Glomerular endothelial cell (primary cell): Measurements from ENCODE around the gene SLIT1. TPM values are rescaled to one million over a fixed set of nuclear protein-coding genes. Genes with fewer than 3 reads are reported as not detected.
A peak's percentile ranks its signal among the peaks of the same experiment; 100 is the strongest.

Experiments used
- DNase-seq: peaks from one replicate; pipeline ENCODE4 v3.0.0-alpha.2; 2011; ENCODE audit warnings: low read depth, low spot score; ENCODE audit errors: extremely low read depth
- total RNA-seq: library from RNA; depleted of rRNA; stranded (reverse); fragments of >200 nt; gene quantifications from 2 replicates; pipeline ENCODE4 v1.2.3, GENCODE V29; 2015

SLIT1 gene
- total RNA-seq, 1 donor from 2014 or later = not detected

DNA sequence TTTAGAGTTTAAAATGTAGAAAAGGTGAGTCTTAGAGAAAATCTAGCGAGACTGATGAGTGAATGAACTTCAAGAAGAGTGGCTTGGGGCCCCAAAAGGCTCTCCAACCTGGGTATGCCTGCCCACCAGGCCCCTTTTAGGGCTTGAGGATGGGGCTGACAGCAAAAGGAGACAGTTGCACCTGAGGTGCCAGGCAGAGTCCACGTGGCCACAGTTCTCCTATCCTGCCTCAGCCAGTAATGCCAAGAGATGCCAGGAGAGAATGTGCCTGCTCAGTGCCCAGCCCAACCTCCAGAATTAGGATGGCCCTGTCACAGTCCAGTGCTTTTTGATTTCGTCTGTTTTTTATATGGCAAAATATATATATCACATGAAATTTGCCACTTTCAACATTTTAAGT is 156.5 kb downstream of the SLIT1 start:
- DNase-seq = no peak

DNA sequence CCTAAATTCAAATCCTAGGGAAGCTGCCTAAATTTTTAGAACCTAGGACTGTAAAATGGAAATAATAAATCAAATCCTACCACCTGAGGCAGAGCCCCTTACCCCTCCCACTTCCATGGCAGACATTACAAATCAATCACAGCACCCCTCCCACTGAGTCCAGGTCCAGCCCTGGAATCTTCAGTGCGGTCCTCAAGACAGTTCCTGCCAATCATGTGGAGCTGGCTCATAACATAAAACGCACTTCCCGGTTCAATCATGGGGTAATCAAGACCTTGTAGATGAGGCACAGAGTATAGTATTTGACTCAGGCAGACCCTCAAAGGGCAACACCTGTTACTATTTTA is 157.0 kb downstream of the SLIT1 start:
- DNase-seq = no peak

DNA sequence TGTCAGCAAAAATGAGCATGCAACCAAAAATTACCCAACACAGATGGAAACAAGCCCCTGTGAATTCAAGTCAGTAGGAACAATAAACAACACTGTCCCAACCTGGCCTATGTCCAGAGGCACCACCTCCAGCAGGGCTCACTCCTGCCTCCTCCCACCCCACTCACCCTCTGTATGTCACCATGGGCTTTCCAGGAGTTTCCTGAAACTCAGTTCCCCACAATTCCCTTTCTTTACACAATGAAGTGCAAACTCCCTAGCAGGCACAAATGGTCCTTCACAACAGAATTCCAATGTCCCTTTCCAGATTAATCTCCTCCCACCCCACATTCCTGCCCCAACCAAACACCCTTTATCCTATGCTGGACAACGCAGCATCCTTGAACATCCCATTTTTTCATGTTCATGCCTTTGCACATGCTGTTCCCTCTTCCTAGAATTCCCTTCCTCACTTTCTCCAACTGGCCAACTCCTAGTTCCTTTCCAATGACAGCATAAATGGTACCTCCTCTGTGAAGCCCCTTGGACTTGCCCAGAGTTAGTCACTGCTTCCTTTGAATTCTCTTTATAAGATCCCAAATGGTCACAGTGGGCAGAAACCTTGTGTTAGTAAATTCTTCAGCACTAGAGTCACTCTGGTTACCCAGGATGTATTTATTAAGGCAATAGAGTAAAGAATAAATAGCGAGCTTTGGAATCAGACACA is 157.5 kb downstream of the SLIT1 start:
- DNase-seq = no peak

DNA sequence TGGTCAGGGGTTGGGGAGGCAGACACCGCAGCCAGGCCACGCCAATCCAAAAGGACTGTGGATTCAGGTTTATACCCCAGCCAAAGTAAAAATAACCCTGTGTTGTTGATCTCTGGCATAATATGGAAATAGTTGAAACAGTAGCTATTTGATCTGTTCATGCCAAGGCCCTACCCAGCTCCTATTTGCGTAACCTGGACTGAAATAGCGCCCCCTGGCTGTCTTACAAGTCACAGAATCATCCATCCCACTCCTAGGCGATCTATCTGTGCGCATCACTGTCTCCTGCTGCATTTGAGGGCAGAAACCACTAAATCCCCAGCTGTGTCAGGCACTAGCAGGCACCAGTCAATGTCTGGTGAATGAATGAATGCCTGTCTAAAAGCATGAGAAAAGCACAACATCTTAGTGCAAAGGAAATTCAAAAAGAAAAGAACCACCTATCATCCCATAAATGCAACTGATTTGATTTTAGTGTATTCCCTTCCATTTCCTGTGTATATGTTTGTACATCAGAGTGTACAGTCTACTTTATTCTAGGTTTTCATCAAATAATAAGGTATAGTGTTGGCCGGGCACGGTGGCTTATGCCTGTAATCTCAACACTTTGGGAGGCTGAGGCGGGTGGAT is 160.0 kb downstream of the SLIT1 start:
- peak; percentile 20 for DNase-seq

DNA sequence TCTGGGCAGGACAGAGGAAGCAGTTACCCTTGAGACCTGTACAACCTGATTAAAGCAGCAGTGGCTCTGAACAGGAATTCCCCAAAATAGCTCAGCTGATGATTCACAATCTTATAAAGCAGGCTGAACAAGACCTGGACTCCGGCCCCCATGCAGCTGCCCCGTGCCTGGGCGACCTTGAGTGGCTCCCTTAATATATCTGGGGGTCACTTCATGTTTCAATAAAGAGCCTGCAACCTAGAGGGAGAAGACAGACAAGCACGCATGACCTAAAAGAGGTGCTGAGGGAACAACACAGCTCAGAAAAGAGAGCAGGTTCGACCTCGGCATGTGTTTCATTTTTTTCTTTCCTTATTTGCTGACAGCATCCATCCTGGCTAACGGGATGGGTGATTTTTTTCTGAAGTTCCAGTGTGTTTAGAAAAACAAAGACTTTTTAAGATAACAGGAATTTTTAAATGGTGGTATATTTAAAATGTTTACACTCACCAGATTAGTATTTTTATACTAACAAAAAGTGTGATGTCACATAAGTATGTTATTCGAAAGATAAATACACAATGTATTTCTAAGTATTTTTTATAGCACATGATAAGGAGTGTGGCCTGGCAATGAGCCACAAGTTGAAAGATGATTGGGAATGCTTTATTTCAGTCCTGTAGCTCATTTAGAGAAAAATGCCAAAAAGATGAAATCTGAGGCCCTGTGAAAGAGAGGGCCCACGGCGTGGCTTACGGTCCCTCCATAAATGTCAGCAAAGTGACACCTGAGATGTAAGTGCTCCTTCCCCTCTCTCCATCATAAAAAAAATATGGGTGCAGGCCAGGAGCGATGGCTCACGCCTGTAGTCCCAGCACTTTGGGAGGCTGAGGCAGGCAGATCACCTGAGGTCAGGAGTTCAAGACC is 161.3 kb downstream of the SLIT1 start:
- peak; percentile 10 for DNase-seq

DNA sequence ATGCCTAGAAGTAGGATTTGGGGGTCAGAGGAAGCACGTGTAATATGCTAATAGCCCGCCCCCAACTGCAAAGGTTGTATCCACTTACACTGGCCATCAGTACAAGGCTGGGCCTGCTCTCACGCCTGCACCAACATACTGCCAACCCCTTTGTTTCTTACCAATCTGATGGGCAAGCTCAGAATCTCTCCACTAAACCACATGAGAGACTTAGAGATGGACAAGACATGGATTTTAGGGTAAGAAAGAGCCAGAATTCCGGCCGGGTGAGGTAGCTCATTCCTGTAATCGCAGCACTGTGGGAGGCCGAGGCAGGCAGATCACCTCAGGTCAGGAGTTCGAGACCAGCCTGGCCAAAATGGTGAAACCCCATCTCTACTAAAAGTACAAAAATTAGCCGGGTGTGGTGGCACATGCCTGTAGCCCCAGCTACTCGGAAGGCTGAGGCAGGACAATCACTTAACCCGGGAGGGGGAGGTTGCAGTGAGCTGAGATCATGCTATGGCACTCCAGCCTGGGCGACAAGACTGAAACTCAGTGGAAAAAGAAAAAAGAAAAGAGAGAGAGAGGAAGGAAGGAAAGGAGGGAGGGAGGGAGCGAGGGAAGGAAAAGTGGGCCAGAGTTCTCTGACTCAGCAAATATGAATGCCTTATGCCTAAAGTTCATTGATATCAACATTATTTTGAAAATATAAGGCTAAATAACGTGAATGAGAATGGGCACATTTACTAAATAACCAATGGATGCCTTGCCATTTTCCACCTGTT is 162.2 kb downstream of the SLIT1 start:
- DNase-seq = no peak

DNA sequence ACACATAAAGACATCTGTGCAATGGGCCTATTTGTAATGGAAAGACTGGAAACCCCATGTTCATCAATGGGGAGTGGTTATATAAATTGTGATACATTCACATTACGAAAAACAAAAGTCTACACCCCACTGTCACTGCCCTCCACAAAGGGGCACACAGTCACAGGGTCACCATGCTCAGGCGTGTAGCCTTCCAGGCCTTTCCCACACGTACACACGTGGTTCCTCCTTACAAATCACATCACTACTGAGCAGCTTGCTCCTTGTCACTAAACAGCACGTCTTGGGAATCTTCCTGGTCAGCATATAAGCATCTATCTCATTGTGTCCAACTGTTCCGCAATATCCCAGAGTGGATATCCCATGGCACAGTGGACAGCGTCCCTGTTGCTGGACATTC is 163.1 kb downstream of the SLIT1 start:
- DNase-seq = no peak

DNA sequence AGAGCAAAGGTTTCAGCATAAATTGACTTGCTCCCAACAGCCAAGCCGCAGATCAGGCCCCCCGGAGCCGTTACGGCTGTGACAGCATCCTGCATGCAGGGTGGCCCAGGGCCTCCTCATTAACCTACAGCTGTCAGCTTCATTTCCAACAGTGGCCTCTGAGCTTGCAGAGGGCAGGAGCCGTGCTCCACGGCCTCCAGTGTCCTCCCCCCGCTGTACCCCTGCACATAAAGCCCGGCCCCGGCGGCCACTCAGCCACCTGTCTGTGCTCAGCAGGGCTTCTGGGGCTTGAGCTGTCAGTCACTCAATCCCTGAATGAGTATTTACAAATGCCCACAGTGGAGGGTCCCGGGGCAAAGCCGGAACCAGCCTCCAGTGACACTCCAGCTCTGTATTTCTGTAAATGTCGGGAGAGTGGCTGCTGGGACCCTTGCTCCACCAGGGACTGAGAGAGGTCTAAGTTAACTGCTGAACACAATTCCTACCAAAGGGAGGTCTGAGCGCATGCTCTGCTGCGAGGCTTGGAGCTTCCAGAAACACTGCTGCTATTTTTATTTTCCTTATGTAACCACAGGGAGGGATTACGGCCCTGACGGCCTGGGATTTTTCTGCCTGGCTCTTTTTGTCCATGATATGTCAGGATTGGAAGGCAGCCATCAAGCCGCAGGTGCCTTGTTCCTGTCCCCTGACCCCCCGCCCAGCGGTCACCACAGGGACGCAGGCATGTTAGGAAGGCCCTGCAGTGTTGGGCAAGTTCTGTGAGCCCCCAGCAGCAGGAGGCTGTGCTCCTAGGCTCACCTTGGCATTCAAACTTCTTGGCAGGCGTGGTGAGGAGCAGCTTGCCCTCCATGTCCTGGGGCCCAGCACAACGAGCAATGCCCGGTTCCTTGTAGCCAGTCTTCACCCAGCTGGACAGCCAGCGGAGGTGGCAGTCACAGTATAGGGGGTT is 165.0 kb downstream of the SLIT1 start:
- DNase-seq = no peak

DNA sequence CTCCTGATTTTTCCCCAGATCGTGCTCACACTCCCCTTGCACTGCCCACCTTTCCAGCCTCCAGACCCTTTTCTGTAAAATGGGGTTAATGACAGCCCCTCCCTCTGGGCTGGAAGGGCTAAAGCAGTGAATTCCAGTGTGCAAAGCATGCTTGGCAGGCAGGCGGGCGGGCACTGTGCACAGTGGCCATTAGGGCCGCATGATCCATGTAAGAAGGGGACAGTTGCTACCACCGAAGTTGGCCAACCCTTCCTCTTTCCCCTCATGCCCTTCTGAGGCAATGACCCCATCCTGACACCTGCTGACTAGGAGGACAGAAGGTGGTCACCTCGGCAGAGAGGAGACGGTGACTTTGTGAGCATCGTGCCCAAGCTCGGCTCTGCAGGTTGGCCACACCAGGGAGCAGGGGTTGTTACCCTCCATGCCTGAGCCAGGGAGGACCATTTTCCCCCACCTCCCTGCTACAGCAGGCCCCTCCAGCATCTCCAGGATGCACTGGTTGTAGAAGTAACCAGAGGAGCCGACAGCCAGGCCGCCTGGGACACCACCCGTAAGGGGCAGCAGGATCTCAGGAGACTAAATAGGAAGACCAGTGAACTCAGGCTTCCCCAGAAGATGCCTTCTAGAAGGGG is 166.4 kb downstream of the SLIT1 start:
- no peak for DNase-seq

DNA sequence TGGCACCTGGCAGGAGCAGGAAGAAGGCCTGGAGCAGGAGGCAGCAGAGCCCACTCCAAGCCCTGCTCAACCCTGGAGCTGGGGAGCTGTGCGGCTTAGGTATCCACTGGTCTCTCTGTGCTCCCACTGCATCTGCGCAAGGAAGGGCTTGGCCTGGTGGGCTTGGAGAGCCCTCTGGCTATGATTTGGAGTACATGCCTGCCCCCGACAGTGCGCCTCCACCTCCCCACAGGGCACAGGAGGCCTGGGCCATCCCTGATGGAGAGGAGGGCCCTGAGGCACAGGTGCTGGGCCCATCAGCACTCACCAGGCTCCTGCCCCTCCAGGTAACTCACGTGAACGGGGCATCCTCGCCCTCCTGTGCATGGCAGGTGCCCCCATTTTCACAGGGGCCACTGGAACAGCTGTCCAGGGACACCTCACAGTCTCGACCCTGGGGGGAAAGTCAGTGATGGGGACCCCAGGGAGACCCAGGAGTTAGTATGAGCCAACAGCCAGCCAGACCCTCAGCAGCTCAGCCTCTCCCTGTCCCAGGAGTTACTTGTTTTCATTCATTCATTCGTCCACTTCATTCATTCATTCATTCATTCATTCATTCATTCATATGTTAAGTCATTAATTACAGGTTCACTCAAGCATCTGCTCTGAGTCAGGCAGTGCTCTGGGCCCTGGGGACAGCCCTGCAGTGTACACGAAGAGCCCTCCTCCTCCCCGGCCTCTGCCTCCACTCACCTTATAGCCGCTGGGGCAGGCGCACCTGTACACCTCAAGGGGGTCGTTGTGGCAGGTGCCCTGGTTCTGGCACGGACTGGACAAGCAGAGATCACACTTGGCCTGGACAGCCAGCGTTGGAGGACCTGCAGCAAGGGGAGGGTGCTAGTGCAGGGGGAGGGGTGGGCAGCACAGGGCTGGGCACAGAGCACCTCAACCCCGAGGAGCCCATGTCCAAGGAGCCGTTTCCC is 167.2 kb downstream of the SLIT1 start:
- DNase-seq = no peak

DNA sequence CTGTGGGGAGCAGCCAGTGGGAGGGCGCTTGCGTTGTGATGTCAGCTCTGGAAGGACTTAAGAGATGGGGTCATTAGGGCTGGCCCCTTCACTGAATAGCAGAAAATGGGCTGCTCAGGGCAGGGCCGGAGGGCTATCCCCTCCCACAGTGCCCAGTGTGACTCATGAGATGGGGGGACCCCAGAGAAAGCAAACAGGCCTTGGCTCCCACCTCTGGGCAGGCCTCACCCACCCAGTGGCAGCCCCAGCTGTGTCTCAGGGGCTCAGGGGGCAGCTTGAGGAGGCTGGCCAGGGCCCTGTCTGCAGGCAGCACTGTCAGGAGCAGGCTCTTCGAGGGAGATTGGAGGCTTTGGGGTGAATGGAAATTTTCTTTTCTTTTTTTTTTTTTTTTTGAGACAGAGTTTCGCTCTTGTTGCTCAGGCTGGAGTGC is 168.3 kb downstream of the SLIT1 start:
- DNase-seq = no peak

DNA sequence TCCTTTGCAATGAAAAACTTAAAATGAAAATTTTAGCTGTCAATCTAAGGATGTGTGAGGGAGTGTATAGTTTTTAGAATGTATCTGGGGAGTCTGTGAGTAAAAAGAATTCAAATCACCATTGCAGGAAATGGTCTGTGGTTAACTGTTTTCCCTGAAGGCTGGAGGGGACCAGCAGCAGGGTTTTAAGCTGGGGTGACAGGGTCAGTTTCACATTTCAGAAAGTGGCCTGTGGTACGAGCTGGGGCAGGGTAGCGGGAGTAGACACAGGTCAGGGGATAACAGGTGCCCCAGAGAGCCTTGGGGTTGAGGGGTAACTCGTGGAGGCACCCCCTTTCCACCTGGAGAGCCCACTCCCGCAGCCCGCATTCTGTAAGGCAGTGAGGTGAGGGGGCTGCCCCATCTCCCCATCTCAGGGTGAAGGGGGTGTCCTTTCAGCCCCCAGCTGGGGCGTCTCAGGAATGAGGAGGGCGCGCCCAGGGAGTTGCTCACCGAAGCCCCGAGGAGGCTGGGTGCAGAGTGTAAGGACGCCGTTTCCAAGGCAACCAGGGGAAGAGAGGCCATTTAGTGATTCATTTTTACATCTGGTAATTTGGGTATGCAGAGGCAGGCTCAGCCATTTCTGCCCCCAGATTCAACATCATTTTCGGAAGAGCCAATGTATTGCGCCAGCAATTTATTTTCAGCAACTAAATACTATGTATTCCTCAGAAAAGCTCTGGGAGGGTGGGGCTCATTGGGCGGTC is 168.9 kb downstream of the SLIT1 start:
- DNase-seq = no peak

DNA sequence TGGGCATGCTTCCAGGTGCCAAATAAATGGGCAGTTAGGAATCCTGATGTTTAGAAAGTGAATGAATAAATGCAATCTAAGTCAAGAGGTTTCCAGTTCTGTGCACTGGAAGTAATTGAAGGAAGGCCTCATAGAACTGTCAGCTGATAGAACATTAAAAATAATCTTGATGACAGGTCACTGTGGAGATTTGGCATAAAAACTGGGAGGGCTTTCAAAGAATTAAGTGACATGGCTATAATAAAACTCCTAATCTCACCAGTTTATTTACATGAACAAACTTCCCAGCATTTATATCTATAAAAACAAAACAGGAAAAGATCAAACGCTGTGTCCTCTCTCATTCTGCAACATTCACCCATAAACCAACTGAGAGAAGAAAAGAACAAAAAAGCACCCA is 170.5 kb downstream of the SLIT1 start:
- DNase-seq = no peak

DNA sequence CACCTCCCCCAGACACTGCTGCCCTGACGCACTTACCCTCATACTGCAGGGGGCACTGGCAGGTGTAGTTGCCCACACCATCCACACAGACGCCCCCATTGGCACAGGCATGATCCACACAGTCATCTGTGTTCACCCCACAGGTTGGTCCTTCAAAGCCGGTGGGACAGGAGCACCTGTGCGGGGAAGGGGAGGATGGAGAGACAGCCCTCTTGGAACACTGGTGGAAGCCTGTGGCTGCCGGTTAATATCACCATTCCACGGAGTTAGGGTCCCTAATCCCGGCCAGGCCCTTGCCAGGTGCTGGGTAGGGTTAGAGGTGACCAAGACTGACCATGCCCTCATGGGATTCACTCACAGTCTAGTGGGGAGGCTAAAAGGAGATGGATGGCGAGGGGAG is 171.8 kb downstream of the SLIT1 start:
- no peak for DNase-seq

DNA sequence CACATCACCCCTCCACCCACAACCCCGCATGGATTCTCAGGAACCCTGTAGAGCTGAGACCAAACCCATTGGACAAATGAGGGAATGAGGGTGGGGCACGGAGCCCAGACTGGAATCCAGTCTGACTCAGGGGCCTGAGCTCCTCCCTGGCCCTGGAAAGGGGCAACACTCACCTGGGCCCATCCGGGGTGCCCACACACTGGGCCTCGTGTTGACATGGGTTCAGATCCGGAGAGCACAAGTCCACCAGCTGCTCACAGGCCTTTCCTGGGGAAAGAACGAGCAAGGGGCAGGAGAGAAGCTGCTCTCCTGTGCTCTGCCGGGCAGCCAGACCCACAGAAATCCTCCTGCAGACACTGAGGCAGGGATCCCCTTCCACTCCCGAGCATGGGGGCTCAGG is 172.2 kb downstream of the SLIT1 start:
- no peak for DNase-seq

DNA sequence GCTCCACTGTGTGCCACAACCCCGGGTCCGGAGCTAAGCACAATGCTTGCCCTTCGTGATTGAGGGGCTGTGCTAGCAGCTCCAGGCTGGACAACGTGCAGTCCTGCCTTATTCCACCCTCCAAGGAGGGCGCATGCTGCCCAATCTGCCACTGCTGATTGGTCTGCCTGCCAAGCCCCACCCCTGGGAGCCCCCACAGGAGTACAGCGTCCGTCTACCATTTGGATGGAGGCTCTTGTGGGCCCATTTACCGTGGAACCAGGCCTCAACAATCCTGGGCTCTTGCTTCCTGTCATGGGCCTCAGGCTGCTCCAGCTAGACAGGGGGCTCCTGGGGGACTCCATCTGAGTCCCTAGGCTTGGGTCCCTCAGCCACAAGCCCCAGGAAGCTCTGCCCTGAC is 173.3 kb downstream of the SLIT1 start:
- no peak for DNase-seq

DNA sequence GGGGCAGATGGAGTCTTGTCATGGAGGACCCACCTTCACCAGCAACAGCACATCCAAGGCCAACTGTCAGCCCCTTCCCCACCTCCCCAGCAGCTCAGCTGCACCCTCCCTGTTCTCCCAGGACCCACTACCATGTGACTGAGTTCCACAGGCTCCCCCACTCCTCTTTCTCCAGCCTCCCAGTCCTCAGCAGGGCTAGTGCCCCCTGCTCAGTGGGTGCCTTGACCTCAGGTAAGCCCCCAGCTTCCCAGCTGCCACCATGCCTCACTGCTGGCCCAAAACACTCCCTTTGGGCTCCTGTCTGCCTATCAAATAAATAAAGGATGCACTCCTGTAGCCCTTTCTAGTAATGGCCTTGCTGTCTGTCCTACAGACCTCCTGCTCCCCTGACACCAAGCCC is 174.4 kb downstream of the SLIT1 start:
- DNase-seq = no peak
